CD4-positive, alpha-beta T cell treated with Interleukin-21 for 1 hour (primary cell): Measurements from ENCODE around the gene UBXN2A.
"Not testable (repeated sequence)": the region's sequence is repeated elsewhere in the genome, so short reads cannot be mapped to it uniquely, and the experiment has no call there.

Experiments used
- DNase-seq: peaks from one replicate; pipeline ENCODE4 v3.0.0-alpha.2; 2020

Gene UBXN2A

DNA sequence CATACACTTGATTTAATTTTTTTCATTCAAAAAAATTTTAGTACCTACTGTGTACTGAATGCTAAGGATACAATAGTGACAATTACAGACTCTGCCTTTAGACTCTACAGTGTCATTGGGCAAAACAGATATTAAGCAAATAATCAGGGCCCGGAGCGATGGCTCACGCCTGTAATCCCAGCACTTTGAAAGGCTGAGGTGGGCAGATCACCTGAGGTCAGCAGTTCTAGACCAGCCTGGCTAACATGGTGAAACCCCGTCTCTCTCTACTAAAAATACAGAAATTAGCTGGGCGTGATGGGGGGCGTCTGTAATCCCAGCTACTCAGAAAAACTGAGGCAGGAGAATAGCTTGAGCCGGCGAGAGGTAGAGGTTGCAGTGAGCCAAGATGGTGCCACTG lies 1.4 kb downstream of the UBXN2A start:
- DNase-seq: no peak

DNA sequence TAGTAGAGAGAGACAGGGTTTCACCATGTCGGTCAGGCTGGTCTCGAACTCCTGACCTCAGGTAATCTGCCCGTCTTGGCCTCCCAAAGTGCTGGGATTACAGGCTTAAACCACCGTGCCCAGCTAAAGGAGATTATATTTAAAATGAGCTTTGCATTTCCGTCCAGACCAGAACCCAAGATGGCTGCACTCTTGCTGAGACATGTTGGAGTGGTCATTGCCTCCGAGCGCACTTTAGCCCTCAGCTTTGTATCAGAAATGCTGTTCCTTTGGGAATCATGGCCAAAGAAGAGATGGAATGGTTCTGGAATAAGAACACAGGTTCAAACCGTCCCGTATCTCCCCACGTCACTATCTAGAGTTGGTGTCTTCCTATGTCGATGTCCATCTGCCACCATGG lies 3.4 kb downstream of the UBXN2A start:
- no peak for DNase-seq

DNA sequence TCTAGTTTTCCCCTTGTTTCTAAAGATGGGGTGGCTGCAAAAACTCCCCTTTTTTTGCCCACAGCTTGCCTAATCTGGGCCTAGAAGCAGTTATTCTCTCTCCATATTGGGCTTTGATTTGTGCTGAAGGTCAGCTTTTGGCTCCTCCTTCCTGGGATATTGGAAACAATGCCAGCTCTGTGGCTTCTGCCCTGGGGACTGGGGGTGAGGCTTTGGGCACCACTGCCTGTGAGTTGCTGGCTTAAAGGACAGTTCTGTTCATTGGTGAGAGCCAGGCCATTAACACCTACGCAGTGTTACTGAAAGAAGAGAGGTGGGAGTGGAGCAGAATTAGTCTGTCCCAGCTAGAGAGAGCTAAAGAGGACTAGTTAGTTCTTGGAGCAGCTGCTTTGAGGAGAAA lies 4.3 kb downstream of the UBXN2A start:
- no peak for DNase-seq

DNA sequence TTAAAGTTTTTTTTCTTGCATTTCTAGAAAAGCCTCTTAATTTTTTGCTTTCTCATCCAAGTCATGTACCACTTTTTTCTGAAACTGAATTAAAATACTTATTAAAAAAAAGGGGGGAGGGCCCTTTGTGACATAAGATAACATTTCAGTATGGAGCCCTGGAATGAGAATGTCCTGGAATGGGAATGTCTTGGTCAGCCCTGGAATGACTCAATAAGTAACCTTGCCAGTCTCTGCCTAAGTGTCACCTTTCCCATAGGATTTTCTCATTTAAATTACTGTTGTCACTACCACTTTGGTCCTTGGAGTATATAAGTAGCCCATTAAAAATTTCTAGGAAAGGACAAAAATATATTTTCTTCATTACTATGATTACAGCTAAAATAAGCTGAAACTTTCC lies 4.7 kb downstream of the UBXN2A start:
- no peak for DNase-seq

DNA sequence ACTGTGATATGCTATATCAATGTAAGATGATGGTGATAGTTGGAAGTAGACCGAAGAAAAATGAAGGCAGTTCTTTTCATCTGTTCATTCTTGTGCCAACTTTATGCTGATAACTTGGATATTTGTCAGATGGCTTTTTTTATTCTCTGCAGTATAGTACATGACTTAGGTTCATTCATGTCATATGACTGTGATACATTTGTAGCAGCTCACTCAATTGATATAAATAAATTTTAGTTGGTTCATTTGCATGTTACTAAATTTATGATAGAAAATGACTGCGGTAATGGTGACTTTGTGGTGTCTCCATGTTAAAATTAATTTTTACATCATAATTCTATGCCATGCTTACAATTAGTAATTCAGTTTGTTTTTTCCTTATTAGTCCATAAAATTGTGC lies 7.1 kb downstream of the UBXN2A start:
- DNase-seq: no peak

DNA sequence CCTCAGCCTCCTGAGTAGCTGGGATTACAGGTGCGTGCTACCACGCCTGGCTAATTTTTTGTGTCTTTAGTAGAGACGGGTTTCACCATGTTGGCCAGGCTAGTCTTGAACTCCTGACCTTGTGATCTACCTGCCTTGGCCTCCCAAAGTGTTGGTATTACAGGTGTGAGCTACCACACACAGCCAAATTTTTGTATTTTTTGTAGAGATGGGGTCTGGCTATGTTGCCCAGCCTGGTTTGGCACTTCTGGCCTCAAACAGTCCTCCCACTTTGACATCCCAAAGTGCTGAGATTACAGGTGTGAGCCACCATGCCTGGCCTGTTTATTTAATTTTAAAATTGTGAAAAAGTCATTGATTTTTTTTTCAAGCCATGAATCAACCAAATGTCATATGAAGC lies 12.3 kb downstream of the UBXN2A start:
- DNase-seq: not testable (repeated sequence)

DNA sequence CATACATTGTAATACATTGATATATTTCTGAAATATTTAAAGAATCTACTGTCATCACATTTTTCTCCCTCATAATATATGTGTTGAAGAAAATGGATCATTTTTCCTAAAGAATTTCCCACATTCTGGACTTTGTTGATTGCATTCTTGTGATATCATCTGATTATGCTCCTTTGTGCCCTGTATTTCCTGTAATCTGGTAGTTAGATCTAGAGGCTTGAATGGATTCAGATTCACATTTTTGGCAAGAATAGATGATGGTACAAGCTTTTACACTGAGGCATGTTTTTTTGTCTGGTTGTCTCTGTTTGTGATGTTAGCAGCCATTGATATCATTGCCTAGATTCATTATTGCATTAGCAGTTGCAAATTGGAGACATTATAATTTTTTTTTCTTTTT lies 13.4 kb downstream of the UBXN2A start:
- DNase-seq: no peak

DNA sequence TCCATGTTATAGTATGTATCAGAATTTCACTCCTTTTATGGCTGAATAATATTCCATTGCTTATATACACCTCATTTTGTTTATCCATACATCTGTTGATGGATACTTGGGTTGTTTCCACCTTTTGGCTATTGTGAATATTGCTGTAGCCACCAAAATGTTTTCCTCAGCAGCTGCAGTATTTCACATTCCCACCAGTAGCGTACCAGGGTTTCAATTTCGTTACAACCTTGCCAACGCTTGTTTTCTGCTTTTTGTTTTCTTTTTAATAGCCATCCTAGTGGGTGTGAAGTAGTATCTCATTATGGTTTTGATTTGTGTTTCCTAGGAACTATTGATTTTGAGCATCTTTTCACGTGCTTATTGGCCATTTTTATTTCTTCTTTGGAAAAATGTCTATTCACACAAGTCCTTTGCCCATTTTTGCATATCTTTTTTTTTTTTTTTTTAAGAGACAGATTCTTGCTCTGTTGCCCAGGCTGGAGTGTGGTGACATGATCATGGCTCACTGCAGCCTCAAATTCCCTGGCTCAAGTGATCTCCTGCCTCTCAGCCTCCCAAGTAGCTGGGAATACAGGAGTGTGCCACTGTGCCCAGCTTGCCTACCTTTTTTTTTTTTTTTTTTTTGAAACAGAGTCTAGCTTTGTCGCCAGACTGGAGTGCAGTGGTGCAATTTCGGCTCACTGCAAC lies 14.2 kb downstream of the UBXN2A start:
- DNase-seq: no peak

DNA sequence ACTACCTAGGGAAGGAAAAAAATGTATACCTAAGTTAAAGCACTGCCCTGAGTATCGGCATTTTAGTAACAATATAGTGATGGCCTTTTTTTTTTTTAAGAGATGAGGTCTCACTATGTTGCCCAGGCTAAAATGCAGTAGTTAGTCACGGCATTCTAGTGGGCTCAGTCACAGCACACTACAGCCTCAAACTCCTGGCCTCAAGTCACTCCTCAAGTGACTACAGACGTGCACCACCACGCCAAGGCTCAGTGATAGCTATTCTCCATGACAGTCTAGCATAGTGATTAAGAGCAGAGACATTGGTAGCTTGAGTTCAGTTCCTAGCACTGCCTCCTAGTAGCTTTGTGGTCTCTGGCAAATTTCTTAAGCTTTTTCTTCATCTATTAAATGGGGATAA lies 27.6 kb downstream of the UBXN2A start:
- no peak for DNase-seq

DNA sequence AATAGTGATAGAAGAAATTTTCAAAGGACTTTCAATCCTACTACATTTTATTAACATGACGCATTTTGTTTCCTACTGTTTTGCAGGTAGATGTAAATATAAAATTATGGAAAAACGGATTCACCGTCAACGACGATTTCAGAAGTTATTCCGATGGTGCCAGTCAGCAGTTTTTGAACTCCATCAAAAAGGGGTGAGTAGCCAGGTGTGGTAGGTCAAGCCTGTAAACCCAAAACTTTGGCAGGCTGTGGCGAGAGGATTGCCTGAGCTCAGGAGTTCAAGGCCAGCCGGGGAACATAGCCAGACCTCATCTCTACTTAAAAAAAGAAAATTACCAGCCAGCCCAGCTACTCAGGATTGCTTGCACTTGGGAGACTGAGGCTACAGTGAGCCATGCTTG lies 36.6 kb downstream of the UBXN2A start:
- DNase-seq: no peak

DNA sequence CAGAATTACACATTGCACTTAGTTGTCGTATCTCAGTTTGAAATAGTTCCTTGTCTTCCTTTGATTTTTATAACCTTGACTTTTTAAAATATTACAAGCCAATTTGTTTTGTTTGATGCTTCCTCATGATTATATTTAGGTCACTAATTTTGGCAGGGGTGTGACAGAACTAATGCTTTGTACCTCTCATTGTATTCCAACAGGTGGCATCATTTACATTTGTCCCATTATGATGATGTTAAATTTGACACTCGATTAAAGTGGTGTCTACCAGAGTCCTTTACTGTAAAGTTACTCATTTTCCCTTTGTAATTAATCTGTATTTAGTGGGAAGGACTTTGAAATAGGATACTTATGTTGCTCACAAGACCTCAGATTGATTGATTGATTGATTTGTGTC lies 48.1 kb downstream of the UBXN2A start:
- peak; percentile 37 for DNase-seq

DNA sequence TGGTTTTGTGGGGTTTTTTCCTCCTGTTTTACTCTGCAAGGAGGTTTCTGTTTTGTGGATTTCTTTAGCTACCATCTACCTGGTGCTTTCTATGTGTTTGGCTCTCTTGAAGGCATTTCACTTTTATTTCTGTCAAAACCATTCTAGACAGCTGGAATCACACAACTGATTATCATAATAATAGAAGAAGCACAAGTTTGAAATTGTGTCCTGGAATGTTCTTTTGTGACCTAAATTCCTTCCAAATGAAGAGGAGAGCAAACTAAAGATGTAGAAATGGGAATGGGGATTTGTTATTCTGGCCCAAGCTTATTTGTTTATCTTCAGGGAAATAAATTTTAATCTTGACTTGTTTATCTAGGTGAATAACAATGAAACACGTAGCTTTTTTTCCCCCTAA lies 52.7 kb downstream of the UBXN2A start:
- no peak for DNase-seq

DNA sequence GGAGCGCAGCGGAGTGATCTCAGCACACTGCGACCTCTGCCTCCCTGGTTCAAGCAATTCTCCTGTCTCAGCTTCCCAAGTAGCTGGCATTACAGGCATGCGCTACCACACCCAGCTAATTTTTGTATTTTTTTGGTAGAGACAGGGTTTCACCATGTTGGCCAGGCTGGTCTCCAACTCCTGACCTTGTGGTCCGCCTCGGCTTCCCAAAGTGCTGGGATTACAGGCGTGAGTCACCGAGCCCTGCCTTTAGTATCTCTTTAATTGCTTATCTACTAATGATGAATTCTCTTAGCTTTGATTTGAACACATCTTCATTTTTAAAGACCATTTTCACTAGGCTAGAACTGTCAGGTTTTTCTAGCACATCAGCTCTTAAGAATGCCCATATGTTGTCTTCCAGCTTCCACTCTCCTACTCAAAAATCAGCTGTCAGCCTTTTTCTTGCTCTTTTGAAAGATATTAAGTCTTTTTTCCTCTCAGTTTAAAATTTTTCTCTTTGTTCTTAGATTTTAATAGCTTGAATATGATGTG lies 53.5 kb downstream of the UBXN2A start:
- no peak for DNase-seq

DNA sequence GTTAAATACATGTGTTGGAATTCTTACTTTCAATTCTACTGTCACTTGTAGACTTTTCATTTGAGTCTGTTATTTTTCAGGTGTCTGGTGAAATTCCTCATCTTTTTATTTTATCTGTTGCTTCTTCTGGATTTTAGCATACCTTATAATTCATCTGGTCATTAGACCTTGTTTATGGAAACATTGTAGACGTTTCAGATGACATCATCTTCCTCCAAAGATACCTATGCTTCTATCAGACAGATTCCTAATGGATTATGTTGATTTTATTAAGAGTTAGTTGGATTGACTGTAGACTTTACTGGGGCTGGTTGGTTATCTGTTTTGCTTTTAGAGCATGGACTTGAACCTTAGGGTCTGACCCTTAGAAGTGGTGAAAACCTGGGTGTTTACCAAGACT lies 54.3 kb downstream of the UBXN2A start:
- DNase-seq: no peak

DNA sequence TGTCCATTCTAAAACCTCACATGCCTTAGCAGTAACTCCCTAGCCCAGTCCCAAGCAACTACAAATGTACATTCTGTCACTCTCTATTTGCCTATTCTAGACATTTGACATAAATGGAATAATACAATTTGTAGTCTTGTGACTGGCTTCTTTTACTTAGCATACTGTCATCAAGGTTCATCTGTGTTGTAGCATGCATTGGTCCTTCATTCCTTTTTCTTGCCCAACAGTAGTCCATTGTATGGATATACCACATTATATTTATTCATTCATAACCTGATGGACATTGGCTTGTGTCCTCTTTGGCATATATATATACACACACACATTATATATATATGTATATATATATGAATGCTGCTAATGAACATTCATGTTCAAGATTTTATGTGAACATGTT lies 67.4 kb downstream of the UBXN2A start:
- no peak for DNase-seq

DNA sequence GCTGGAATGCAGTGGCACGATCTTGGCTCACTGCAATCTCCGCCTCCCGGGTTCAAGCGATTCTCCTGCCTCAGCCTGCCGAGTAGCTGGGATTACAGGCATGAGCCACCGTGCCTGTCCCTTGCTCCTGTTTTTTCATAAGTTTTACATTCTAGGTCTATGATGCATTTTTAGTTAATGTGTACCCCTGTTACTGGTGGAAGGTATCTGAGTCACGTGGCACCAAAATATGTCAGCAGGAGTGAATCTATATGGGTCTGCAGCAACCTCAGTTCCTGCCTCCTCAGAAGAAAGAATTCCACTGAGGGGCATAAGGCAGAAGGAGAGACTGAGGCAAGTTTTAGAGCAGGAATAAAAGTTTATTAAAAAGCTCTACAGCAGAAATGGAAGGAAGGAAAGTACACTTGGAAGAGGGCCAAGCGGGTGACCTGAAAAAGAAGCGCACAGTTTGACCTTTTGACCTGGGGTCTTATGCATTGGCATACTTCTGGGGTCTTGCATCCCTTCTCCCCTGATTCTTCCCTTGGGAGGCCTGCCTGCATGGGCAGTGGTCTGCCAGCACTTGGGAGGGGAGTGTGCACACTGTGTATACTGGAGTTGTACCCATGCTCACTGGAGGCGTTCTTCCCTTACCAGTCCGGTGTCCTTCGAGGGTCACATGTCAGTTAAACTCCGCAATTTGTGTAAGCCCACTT lies 68.6 kb downstream of the UBXN2A start:
- DNase-seq: no peak

DNA sequence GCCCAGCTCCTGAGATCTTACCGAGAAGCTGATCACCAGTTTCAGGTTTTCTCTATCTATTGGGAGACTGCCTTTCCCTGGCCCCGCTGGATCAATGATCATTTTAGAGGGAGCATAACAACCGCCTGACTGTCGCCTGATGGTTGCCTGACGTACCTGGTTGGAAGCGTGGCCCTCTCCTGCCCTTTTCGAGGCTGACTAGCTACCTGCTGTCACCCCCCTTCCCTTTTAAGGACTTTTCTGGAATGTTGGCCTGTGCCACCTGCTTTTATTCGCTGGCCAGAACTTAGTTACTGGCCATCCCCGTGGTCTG lies 69.1 kb downstream of the UBXN2A start:
- DNase-seq: no peak

DNA sequence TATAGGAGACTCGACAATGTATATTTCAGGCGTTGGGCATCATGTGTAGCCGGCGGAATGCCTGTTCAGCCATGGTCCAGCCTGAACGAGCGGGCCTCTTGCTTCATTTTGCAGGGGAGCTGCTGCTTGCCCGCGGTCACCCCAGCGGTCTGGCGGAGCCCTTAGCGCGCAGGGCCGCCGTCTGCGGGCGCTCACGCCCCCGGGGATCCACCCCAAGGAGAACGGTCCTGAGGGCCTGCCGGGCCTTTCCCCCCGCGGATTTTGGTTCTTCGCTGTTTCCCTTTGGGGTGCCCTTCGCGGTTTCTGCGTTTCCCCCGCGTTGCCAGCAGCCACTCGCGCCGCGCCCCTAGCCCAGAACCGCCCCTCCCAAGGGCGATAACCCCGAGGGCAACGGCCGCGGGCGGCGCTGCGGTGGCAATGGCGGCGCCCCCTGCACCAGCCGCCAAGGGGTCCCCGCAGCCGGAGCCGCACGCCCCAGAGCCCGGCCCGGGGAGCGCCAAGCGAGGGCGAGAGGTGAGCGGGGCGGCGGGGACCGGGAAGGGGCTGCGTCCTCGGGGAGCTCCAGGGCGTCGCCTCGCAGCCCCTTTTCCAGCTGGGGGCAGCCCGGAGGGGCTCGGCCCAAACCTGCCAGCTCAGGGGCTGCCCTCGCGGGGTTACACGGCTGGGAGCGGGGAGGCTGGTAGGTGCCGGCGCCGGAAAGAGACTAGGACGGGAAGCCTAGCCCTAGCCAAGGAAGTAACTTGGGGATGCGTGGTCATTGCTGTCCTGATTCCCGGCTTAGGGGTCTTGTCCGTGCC lies 69.6 kb downstream of the UBXN2A start, which contains the start of gene MFSD2B:
MFSD2B (plus strand) TSS at position 406 of the 797 bp plus-strand sequence; CDS start at position 418, 12 bp downstream.
- no peak for DNase-seq

DNA sequence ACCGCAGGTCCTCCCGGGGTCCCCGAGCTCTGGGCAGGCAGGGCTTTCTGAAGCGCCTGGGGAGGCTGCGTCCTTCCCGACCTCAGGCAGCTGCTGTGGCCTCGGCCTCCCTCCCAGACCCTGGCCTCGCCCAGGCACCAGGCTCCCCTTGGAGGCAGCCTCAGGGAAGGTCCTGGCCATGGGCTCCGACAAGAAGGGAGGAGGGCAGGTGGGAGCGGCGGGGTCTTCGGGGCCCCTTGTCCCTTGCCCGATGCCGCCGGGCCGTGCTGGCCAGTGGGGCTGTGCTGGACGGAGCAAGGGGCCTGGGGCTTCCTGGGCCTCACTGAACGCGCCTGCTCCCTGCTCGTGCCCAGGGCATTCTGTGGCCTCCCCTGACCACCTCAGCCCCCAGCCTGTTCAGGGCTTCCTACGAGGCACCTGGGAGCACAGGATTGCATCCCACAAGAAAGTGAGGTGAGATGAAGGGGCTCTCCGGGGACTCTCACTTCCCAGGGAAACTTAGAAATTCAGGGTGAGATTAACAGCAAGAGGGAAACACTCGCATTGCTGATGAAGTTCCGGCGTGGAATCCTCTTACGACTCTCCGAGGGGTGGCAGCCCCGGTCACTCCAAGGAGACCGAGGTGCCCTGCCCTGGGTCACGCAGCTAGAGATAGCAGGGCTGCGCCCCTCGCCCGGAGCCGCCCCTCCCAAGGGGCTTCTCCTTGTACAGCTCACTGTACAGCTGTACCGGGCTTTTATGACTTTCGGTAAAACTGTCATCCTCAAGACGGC lies 70.4 kb downstream of the UBXN2A start:
- DNase-seq: no peak

DNA sequence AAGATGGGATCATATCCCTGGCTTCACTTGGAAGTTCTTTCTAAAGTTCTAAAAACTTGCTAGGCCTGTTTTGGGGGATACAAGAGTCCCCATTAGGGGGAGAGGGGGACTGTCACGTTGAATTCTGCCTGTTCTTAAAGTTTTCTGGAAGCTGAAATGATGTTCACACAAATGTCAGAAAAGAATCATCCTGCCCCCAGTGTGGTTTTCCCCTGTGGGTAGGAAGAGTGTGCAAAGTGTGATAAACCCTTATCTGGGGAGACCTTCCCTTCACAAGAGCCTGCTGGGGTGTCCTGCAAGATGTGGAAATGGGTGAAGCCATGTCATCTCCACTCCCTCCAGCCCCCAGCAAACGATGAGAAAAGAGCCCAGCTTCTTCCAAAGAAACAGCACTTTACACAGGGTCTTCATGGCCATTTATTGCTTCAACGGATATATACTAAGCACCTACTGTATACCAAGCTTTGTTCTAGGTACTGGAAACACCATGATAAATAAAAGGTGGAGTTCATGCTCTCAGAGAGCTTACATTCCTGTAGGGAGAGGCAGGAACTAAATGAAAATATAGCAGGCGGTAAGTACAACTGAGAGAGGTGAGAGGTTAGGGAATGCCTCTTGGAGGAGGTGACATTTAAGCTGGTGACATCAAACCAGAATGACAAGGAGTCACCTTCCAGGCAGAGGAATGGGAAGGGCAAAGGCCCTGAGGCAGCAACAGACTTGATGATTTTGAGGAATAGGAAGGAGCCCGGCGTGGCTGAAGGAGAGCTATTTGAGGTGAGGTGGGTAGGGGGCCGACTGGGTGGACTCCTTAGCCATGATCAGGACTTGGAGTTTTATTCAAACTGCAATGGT lies 71.2 kb downstream of the UBXN2A start:
- no peak for DNase-seq

DNA sequence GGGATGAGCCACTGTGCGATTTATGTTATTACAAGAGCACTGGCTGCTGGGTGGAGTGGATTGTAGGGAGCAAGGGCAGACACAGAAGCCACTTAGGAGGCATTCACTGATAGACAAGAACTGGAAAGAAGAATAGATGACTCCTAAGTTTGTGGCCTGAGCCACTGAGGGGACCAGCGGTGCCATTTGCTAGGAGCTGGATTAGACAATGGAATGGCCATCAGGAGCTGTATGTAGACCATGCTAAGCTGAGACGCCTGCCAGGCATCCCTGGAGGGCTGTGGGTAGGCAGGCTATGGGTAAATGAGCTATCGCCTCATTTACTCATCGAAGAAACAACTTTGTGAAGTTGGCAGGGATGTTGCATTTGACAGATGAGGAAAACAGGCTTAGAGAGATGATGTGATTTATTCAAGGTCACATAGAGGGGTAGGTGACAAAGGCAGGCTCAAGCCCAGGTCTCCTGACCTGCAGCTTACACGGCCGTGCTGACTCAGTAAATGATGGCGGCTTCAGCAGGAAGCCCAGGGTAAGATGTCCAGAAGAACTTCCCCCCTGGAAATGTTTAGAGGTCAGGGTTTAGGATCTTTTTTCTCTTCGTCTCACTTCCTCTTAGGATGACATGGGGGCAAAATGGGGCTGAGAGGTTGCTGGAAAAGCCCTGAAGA lies 72.4 kb downstream of the UBXN2A start:
- no peak for DNase-seq
